Activated T-cell treated with anti-CD3 and anti-CD28 coated beads for 4 hours (primary cell): ENCODE results near the gene SEMA7A.
"Not testable (repeated sequence)": the region's sequence is repeated elsewhere in the genome, so short reads cannot be mapped to it uniquely, and the experiment has no call there.

Experiments
- DNase-seq: peaks from one replicate; pipeline ENCODE4 v3.0.0-alpha.2; 2020

Gene SEMA7A

GRCh38 chr15:74398183-74398582, 35.6 kb downstream of the SEMA7A start:
- no peak for DNase-seq

- no peak for DNase-seq
Measured at GRCh38 chr15:74397239-74398068, 36.3 kb downstream of the SEMA7A start.

GRCh38 chr15:74396445-74397238, 37.1 kb downstream of the SEMA7A start:
- peak; percentile 64 for DNase-seq

GRCh38 chr15:74396146-74396438, 37.7 kb downstream of the SEMA7A start:
- no peak for DNase-seq

- DNase-seq, result no peak
Measured at GRCh38 chr15:74395319-74396145, 38.2 kb downstream of the SEMA7A start.

DNA sequence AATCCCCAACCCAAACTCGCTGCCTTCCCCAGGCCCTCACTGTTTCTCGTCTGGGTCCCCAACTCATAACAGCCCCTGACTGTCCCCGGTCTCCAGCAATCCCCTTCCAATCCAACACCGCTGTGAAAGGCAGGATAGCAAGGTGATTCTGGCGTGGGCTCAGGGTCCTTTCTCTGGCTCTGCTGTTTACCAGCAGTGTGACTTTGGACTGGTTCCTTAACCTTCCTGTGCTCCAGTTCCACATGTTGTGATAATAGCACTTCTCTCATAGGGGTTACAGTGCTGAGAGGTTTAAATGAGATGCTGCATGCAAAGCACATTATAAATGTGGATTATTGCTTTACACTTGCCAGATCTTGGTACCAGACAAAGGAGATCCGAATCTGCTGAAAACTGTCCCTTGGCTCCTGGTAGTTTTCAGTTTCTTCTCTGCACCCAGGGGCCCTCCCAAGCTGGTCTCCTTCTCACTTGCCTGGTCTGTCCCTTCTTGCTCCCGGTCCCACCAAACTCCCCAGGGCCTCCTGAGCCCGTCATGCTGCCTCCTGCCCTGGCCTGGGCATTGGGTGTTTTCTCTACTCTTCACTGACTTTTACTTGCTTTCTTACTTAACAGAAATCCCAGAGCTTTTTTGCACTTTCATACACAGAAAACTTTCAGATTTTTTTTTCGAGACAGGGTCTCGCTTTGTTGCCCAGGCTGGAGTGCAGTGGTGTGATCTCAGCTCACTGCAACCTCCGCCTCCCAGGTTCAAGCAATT, 39.5 kb downstream of the SEMA7A start:
- DNase-seq, result no peak

GRCh38 chr15:74393423-74393822, 40.3 kb downstream of the SEMA7A start:
- no peak for DNase-seq

- DNase-seq, result no peak
Measured at GRCh38 chr15:74392902-74393301, 40.9 kb downstream of the SEMA7A start.

DNA sequence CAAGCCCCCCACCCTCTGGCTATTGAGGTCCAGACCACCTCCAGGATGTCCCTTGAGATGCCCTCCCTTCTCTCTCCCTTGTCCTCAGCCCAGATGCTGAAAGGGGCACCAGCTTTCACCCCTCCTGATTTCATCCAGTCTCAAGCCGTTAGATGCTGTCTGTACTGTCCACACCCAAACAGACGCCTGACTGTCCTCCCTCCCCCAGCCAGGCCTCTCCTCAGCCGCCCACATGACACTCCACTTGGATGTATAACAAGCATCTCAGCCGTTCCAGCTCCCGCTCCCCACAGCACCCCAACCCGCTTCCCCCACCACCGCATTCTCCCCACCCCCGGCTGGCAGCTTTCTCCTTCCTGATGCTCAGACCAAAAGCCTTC, 41.3 kb downstream of the SEMA7A start:
- no peak for DNase-seq

- no peak for DNase-seq
Measured at GRCh38 chr15:74391582-74392450, 41.9 kb downstream of the SEMA7A start.

DNA sequence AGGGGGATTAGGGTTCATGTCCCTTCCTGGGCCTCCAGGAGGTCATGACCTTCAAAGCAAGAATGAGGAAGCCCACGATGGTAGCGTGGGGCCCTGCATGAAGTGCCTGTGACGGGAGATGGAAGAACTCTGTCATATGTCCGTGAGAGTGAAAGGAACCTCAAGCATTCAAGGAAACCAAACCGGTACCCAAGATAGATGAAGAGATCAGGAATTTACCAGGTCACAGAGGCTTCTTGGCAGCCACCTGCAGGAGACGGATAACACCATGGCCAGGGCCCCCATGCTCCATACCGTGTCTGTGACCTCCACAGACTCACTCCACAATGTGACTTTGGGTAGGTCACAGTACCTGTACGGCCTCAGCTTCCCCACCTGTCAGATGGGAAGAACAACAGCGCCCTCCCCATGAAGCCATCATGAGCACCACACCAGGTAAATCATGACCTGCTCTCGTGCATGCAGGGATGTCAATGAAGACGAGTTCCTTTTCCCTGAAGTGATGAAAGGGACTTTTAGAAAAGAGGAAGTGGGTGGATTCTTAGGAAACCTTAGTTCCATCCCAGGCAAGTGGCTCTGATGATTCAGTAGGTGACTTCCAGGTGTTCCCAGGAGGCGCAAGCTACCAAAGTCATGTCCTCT, 43.0 kb downstream of the SEMA7A start:
- DNase-seq, result no peak

GRCh38 chr15:74390049-74390646, 43.6 kb downstream of the SEMA7A start:
- not testable (repeated sequence) for DNase-seq

DNA sequence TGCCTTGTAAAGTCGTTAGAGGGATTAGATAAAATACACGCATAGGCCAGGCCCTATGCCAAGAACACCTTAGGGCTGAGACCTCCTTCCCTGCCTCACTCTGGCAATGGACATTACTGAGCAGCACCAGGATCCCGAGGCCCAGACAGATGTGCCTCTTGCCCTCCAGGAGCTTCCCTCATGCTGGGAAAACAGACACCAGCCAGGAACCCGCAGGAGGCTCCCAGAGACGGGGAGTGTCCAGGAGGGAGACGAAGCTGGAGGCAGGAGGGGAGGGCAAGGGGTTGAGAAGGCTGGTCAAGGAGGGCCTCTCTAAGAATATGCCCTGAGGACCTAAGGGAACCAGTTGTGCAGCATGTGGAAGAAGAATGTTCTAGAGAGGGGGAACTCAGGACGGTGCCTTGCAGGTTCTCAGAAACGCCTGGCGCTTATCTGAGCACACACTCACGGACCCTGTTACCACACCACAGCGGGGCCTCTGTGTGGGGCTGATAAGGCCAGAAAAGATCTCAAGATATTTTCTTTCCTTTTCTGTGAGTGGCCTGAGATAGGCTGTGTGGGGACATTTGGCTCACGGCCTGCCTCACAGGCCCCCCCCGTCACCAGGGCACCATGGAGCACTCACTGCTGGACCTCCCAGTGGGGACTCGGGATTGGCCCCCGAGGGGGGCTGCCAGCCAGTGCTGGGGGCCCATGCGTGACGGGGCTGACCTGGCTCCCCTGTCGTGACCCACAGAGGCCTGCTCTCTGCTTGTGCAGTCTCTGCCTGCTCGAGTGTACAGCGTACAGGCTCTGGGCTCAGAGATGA, 44.3 kb downstream of the SEMA7A start:
- DNase-seq, result no peak

GRCh38 chr15:74388363-74388951, 45.3 kb downstream of the SEMA7A start:
- no peak for DNase-seq

- no peak for DNase-seq
Measured at GRCh38 chr15:74387621-74388362, 46.0 kb downstream of the SEMA7A start.

DNA sequence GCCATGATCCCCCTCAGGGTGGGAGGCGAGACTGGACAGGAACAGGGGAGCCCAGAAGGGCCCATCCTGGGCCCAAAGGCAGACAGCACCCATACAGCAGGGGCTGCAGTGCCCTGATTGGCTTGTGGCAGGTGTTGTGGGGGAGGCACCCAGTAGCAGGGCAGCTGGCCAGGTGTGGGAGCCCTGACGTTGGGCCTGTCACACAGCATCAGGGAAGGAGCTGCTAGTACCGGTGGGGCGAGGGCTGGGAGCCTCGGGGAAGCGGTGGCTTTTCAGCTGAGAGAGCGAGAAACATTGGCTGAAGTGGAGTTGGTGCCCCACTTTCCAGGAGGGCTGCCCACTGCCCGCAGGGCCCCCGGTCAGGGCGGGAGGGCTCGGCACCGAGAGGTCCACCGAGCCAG, 46.6 kb downstream of the SEMA7A start:
- DNase-seq, result no peak

GRCh38 chr15:74386496-74387140, 47.1 kb downstream of the SEMA7A start:
- DNase-seq, result no peak

- DNase-seq, result no peak
Measured at GRCh38 chr15:74385733-74386132, 48.0 kb downstream of the SEMA7A start.
